K562 (cell line): ENCODE measurements around the gene MRI1. TPM values are rescaled to one million over a fixed set of nuclear protein-coding genes. Genes with fewer than 3 reads are reported as not detected.

Experiments used
- BCL6 ChIP-seq: fragments of 250-450 bp; sonication (Bioruptor Pico); IDR thresholded peaks from 2 replicates; pipeline ENCODE4 v1.4.0; 2020
- FOXA3 ChIP-seq, 2 experiments: fragments of 450-650 bp in 1 of 2; sonication (generic) in 1 of 2; formaldehyde crosslinking; IDR thresholded peaks in 1 of 2; conservative IDR thresholded peaks in 1 of 2; 2 replicates each; pipeline versions ENCODE4 v1.4.0 to v1.8.0; 2020 to 2022; ENCODE audit warnings: mild to moderate bottlenecking in 2 of 2, missing genetic modification reagents in 1 of 2
- MAFG ChIP-seq: fragments of 450-650 bp; conservative IDR thresholded peaks from 2 replicates; pipeline ENCODE4 v1.6.1; 2016; ENCODE audit warnings: missing genetic modification characterization, missing compliant biosample characterization
- MED1 ChIP-seq: sonication (generic); formaldehyde crosslinking; IDR thresholded peaks from 2 replicates; pipeline ENCODE4 v1.8.1; 2023; ENCODE audit warnings: missing genetic modification reagents, borderline replicate concordance
- NUFIP1 ChIP-seq: fragments of 450-650 bp; IDR thresholded peaks from 2 replicates; pipeline ENCODE4 v1.6.1; 2018; ENCODE audit not compliant: partially characterized antibody
- RAD21 ChIP-seq, 2 experiments: fragments of 250-450 bp in 1 of 2; fragments of 450-650 bp in 1 of 2; sonication (Bioruptor Pico) in 1 of 2; formaldehyde crosslinking in 1 of 2; IDR thresholded peaks in 1 of 2; conservative IDR thresholded peaks in 1 of 2; 2 replicates each; pipeline versions ENCODE4 v1.4.0 to v1.8.0; 2020 to 2022; ENCODE audit warnings: mild to moderate bottlenecking in 2 of 2, moderate library complexity in 1 of 2
- SMAD3 ChIP-seq: fragments of 450-650 bp; formaldehyde crosslinking; conservative IDR thresholded peaks from 2 replicates; pipeline ENCODE4 v1.4.0; 2020; ENCODE audit warnings: mild to moderate bottlenecking
- SP1 ChIP-seq: sonication (generic); formaldehyde crosslinking; IDR thresholded peaks from 2 replicates; pipeline ENCODE4 v1.8.1; 2022; ENCODE audit warnings: mild to moderate bottlenecking, missing genetic modification reagents
- SRSF1 ChIP-seq: fragments of 200-400 bp; formaldehyde crosslinking; IDR thresholded peaks from 2 replicates; pipeline ENCODE4 v1.6.1; 2017; ENCODE audit warnings: mild to moderate bottlenecking, low read depth, low read length, moderate library complexity
- ZNF212 ChIP-seq: fragments of 450-650 bp; formaldehyde crosslinking; IDR thresholded peaks from 2 replicates; pipeline ENCODE4 v1.4.0; 2020; ENCODE audit warnings: mild to moderate bottlenecking
- ZNF224 ChIP-seq: sonication (generic); formaldehyde crosslinking; IDR thresholded peaks from 2 replicates; pipeline ENCODE4 v1.8.0; 2022; ENCODE audit warnings: mild to moderate bottlenecking, missing genetic modification reagents
- ZNF3 ChIP-seq: fragments of 250-450 bp; sonication (Bioruptor Pico); IDR thresholded peaks from 2 replicates; pipeline ENCODE4 v1.5.0; 2021; ENCODE audit warnings: mild to moderate bottlenecking, moderate library complexity
- polyA plus RNA-seq, 8 experiments: library from polyadenylated mRNA; depleted of rRNA in 4 of 8; stranded (reverse) in 5 of 8; unstranded in 3 of 8; fragments of >200 nt; fragmentation: Nextera tagmentation in 2 of 8; fragmentation: Illumina TruSeq in 1 of 8; extraction: Ambion mirVana in 2 of 8; extraction: Trizol in 1 of 8; gene quantifications; 2 replicates each; pipeline versions ENCODE4 v1.2.1 to v1.2.3, GENCODE V29; 2011 to 2014; ENCODE audit warnings: inconsistent platforms in 1 of 8, missing spikeins in 1 of 8
- total RNA-seq, 7 experiments: library from RNA; depleted of rRNA in 6 of 7; stranded (reverse); fragments of >200 nt in 6 of 7; fragmentation: Illumina TruSeq in 2 of 7; extraction: Trizol in 2 of 7; gene quantifications; 2 replicates each; pipeline versions ENCODE4 v1.2.1 to v1.2.3, GENCODE V29; 2011 to 2021; ENCODE audit warnings: low replicate concordance in 1 of 7
- TF ChIP-seq, protein P1 (sequence below): fragments of 200-600 bp; sonication (generic); IDR thresholded peaks from one replicate; pipeline ENCODE4 v1.6.1; 2012; ENCODE audit warnings: mild to moderate bottlenecking, low read depth, low read length, inconsistent platforms
- TF ChIP-seq, protein P2 (sequence below): fragments of 250-450 bp; sonication (Bioruptor Pico); IDR thresholded peaks from 2 replicates; pipeline ENCODE4 v1.5.0; 2022; ENCODE audit warnings: mild to moderate bottlenecking

The MRI1 gene
- total and polyA plus RNA-seq, 9 of the 15 experiments (the other 6 are each of a cell fraction or from before 2014, with no cell fraction given), result 5.5 to 57.4 (median 28.2) TPM

DNA sequence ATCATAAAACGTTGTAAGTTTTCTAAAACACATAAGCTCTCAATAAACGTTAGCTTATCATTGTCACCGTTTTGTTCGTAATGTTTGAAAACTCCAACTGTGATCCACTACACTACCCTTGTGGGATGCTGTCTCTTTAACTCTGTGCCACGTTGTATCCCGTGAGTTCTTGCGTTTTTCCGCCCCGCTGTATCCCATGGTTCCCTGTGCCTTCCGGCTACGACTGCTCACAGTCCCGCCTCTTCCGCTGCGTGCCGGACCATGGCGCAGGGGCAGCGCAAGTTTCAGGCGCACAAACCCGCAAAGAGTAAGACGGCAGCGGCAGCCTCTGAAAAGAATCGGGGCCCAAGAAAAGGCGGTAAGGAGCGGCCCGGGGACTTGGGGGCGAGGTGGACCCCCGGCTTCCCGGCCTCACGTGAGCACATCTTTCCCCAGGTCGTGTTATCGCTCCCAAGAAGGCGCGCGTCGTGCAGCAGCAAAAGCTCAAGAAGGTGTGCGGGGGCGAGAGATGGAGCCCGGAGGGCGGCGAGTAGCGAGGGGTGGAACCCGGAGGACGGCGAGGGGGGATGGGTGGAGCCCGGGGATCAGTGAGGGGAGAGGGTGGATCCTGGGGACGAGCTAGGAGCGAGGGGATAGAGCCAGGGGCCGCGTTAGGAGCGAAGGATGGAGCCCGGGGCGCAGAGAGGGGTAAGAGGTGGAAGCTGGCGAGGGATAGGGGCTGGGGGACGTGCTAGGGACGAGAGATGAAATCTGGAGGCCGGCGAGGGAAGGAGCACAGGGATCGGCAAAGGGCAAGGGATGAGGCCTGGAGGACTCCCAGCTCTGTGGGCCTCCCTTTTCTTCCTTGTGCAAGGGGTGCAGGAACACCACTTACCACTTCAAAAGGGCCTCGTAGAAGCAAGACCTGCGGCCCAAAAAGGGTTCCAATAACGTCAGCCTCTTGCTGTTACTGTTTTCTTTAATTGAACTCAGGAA lies 10.2 kb downstream of the MRI1 start, which contains the start of gene C19orf53 (continued):
- TF ChIP-seq, protein P1, sequence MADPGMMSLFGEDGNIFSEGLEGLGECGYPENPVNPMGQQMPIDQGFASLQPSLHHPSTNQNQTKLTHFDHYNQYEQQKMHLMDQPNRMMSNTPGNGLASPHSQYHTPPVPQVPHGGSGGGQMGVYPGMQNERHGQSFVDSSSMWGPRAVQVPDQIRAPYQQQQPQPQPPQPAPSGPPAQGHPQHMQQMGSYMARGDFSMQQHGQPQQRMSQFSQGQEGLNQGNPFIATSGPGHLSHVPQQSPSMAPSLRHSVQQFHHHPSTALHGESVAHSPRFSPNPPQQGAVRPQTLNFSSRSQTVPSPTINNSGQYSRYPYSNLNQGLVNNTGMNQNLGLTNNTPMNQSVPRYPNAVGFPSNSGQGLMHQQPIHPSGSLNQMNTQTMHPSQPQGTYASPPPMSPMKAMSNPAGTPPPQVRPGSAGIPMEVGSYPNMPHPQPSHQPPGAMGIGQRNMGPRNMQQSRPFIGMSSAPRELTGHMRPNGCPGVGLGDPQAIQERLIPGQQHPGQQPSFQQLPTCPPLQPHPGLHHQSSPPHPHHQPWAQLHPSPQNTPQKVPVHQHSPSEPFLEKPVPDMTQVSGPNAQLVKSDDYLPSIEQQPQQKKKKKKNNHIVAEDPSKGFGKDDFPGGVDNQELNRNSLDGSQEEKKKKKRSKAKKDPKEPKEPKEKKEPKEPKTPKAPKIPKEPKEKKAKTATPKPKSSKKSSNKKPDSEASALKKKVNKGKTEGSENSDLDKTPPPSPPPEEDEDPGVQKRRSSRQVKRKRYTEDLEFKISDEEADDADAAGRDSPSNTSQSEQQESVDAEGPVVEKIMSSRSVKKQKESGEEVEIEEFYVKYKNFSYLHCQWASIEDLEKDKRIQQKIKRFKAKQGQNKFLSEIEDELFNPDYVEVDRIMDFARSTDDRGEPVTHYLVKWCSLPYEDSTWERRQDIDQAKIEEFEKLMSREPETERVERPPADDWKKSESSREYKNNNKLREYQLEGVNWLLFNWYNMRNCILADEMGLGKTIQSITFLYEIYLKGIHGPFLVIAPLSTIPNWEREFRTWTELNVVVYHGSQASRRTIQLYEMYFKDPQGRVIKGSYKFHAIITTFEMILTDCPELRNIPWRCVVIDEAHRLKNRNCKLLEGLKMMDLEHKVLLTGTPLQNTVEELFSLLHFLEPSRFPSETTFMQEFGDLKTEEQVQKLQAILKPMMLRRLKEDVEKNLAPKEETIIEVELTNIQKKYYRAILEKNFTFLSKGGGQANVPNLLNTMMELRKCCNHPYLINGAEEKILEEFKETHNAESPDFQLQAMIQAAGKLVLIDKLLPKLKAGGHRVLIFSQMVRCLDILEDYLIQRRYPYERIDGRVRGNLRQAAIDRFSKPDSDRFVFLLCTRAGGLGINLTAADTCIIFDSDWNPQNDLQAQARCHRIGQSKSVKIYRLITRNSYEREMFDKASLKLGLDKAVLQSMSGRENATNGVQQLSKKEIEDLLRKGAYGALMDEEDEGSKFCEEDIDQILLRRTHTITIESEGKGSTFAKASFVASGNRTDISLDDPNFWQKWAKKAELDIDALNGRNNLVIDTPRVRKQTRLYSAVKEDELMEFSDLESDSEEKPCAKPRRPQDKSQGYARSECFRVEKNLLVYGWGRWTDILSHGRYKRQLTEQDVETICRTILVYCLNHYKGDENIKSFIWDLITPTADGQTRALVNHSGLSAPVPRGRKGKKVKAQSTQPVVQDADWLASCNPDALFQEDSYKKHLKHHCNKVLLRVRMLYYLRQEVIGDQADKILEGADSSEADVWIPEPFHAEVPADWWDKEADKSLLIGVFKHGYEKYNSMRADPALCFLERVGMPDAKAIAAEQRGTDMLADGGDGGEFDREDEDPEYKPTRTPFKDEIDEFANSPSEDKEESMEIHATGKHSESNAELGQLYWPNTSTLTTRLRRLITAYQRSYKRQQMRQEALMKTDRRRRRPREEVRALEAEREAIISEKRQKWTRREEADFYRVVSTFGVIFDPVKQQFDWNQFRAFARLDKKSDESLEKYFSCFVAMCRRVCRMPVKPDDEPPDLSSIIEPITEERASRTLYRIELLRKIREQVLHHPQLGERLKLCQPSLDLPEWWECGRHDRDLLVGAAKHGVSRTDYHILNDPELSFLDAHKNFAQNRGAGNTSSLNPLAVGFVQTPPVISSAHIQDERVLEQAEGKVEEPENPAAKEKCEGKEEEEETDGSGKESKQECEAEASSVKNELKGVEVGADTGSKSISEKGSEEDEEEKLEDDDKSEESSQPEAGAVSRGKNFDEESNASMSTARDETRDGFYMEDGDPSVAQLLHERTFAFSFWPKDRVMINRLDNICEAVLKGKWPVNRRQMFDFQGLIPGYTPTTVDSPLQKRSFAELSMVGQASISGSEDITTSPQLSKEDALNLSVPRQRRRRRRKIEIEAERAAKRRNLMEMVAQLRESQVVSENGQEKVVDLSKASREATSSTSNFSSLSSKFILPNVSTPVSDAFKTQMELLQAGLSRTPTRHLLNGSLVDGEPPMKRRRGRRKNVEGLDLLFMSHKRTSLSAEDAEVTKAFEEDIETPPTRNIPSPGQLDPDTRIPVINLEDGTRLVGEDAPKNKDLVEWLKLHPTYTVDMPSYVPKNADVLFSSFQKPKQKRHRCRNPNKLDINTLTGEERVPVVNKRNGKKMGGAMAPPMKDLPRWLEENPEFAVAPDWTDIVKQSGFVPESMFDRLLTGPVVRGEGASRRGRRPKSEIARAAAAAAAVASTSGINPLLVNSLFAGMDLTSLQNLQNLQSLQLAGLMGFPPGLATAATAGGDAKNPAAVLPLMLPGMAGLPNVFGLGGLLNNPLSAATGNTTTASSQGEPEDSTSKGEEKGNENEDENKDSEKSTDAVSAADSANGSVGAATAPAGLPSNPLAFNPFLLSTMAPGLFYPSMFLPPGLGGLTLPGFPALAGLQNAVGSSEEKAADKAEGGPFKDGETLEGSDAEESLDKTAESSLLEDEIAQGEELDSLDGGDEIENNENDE, result no peak
- TF ChIP-seq ZNF224 (CRISPR knock-in tag), result no peak
- no peak for TF ChIP-seq FOXA3 (CRISPR knock-in tag; conservative IDR thresholded peaks at IDR 0.05 in 1 of 2, IDR thresholded peaks at IDR 0.05 in 1 of 2)
- no peak for TF ChIP-seq MED1 (CRISPR knock-in tag)
- TF ChIP-seq, protein P2, sequence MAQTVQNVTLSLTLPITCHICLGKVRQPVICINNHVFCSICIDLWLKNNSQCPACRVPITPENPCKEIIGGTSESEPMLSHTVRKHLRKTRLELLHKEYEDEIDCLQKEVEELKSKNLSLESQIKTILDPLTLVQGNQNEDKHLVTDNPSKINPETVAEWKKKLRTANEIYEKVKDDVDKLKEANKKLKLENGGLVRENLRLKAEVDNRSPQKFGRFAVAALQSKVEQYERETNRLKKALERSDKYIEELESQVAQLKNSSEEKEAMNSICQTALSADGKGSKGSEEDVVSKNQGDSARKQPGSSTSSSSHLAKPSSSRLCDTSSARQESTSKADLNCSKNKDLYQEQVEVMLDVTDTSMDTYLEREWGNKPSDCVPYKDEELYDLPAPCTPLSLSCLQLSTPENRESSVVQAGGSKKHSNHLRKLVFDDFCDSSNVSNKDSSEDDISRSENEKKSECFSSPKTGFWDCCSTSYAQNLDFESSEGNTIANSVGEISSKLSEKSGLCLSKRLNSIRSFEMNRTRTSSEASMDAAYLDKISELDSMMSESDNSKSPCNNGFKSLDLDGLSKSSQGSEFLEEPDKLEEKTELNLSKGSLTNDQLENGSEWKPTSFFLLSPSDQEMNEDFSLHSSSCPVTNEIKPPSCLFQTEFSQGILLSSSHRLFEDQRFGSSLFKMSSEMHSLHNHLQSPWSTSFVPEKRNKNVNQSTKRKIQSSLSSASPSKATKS (CRISPR knock-in tag), result no peak
- no peak for TF ChIP-seq ZNF3 (CRISPR knock-in tag)
- no peak for TF ChIP-seq RAD21 (CRISPR knock-in tag; conservative IDR thresholded peaks at IDR 0.05 in 1 of 2, IDR thresholded peaks at IDR 0.05 in 1 of 2)
- TF ChIP-seq ZNF212 (CRISPR knock-in tag), result no peak
- TF ChIP-seq NUFIP1, result no peak
- TF ChIP-seq SRSF1, result no peak
- TF ChIP-seq BCL6, result no peak
- no peak for TF ChIP-seq SMAD3 (CRISPR knock-in tag)
- no peak for TF ChIP-seq MAFG
- peak; percentile 94 for TF ChIP-seq SP1
